ENCODE measurements around the gene MEIKIN.

Gene MEIKIN

GRCh38 chr5:131855452-131855851, 90.0 kb downstream of the MEIKIN start:
- no peaks in the 10 kb centered on the region for H3K27me3 ChIP-seq (ENCODE audit: insufficient read depth, low read depth)
- H3K36me3 ChIP-seq (ENCODE audit: insufficient read depth): no peaks in the 10 kb centered on the region
- H3K4me2 ChIP-seq: no peak overlapping the region
- H3K9ac ChIP-seq: no peak overlapping the region
- H4K20me1 ChIP-seq (ENCODE audit: insufficient read depth): no peaks in the 10 kb centered on the region
- H3K4me3 ChIP-seq (IDR thresholded peaks at IDR 0.05; ENCODE audit: insufficient read depth, low read depth, low read length): no peak overlapping the region
- H2AFZ ChIP-seq (ENCODE audit: low read depth): no peak overlapping the region
- H3K4me1 ChIP-seq (ENCODE audit: low read depth, poor library complexity, severe bottlenecking): peaks cover 11% of the 10 kb centered on the region
- no peak for TF ChIP-seq CTCF (conservative IDR thresholded peaks at IDR 0.05; ENCODE audit: low read depth, low read length)
- no peaks in the 10 kb centered on the region for H3K79me2 ChIP-seq (ENCODE audit: insufficient read depth, low read depth)
- H3K27ac ChIP-seq: no peak overlapping the region

GRCh38 chr5:131854134-131854533, 91.3 kb downstream of the MEIKIN start:
- H3K9ac ChIP-seq: no peak overlapping the region
- TF ChIP-seq CTCF (conservative IDR thresholded peaks at IDR 0.05; ENCODE audit: low read depth, low read length): no peak
- no peak overlapping the region for H2AFZ ChIP-seq (ENCODE audit: low read depth)
- peaks cover 11% of the 10 kb centered on the region for H3K4me1 ChIP-seq (ENCODE audit: low read depth, poor library complexity, severe bottlenecking)
- H3K36me3 ChIP-seq (ENCODE audit: insufficient read depth): no peaks in the 10 kb centered on the region
- H3K27me3 ChIP-seq (ENCODE audit: insufficient read depth, low read depth): no peaks in the 10 kb centered on the region
- no peaks in the 10 kb centered on the region for H3K79me2 ChIP-seq (ENCODE audit: insufficient read depth, low read depth)
- H3K4me2 ChIP-seq: no peak overlapping the region
- H4K20me1 ChIP-seq (ENCODE audit: insufficient read depth): no peaks in the 10 kb centered on the region
- no peak overlapping the region for H3K27ac ChIP-seq
- H3K4me3 ChIP-seq (IDR thresholded peaks at IDR 0.05; ENCODE audit: insufficient read depth, low read depth, low read length): no peak overlapping the region

GRCh38 chr5:131848662-131849061, 96.8 kb downstream of the MEIKIN start:
- H3K4me3 ChIP-seq (IDR thresholded peaks at IDR 0.05; ENCODE audit: insufficient read depth, low read depth, low read length): no peak overlapping the region
- no peaks in the 10 kb centered on the region for H4K20me1 ChIP-seq (ENCODE audit: insufficient read depth)
- H3K9ac ChIP-seq: no peak overlapping the region
- H2AFZ ChIP-seq (ENCODE audit: low read depth): no peak overlapping the region
- peaks cover 2% of the 10 kb centered on the region for H3K4me1 ChIP-seq (ENCODE audit: low read depth, poor library complexity, severe bottlenecking)
- no peak overlapping the region for H3K27ac ChIP-seq
- H3K4me2 ChIP-seq: no peak overlapping the region
- no peaks in the 10 kb centered on the region for H3K27me3 ChIP-seq (ENCODE audit: insufficient read depth, low read depth)
- H3K36me3 ChIP-seq (ENCODE audit: insufficient read depth): no peaks in the 10 kb centered on the region
- no peak for TF ChIP-seq CTCF (conservative IDR thresholded peaks at IDR 0.05; ENCODE audit: low read depth, low read length)
- H3K79me2 ChIP-seq (ENCODE audit: insufficient read depth, low read depth): no peaks in the 10 kb centered on the region

- Histone ChIP-seq H3K4me1 (ENCODE audit: low read depth, poor library complexity, severe bottlenecking) (no peaks in the 10 kb centered on the region), H4K20me1 (ENCODE audit: insufficient read depth) (no peaks in the 10 kb centered on the region), H3K9ac (no peak overlapping the region), H3K36me3 (ENCODE audit: insufficient read depth) (no peaks in the 10 kb centered on the region), H3K79me2 (ENCODE audit: insufficient read depth, low read depth) (no peaks in the 10 kb centered on the region), H2AFZ (ENCODE audit: low read depth) (no peak overlapping the region), H3K4me2 (no peak overlapping the region), H3K27me3 (ENCODE audit: insufficient read depth, low read depth) (no peaks in the 10 kb centered on the region), H3K4me3 (IDR thresholded peaks at IDR 0.05; ENCODE audit: insufficient read depth, low read depth, low read length) (no peak overlapping the region), H3K27ac (no peak overlapping the region)
- TF ChIP-seq CTCF (conservative IDR thresholded peaks at IDR 0.05; ENCODE audit: low read depth, low read length): no peak
Observed at GRCh38 chr5:131846536-131846935, 98.9 kb downstream of the MEIKIN start.
